IPS-18c (cell line): ENCODE data around the gene KHDRBS2.

ENCODE experiments used
- H3K4me3 ChIP-seq: 2 replicates; pipeline ENCODE4 v1.7.0; 2013; ENCODE audit warnings: low read depth, mild to moderate bottlenecking, low read length, moderate library complexity; ENCODE audit not compliant: insufficient read depth
- H3K9me3 ChIP-seq: one replicate; pipeline ENCODE4 v1.6.1; 2013; ENCODE audit warnings: mild to moderate bottlenecking, low read length, moderate library complexity; ENCODE audit not compliant: control insufficient read depth, insufficient read depth

Gene KHDRBS2

GRCh38 chr6:62236784-62237183, 49.2 kb downstream of the KHDRBS2 start:
- H3K4me3 ChIP-seq, result no peak overlapping the region
- H3K9me3 ChIP-seq, result no peaks in the 10 kb centered on the region

GRCh38 chr6:62229231-62229630, 56.8 kb downstream of the KHDRBS2 start:
- Histone ChIP-seq H3K4me3 (no peak overlapping the region), H3K9me3 (no peaks in the 10 kb centered on the region)

DNA sequence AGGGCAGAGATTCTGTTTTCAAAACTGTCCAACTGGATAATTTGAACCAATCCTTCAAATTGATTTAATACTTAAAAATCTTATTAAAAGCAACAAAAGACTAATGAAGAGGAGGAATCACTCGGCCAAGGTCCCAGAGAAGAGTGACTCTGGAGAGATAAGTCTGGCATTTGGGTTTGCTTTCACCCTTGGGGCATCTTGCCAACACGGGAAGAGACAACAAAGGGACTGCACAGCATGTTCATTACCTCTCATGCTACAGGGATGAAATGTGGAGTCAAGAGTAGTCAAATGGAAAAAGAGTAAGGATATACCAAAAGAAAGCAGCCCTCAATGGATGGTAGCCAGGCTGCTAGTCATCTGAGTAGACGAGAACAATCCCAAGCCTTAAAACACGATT, 68.2 kb downstream of the KHDRBS2 start:
- Histone ChIP-seq H3K9me3 (peaks cover 2% of the 10 kb centered on the region), H3K4me3 (no peak overlapping the region)

GRCh38 chr6:62202078-62202477, 83.9 kb downstream of the KHDRBS2 start:
- no peak overlapping the region for H3K4me3 ChIP-seq

GRCh38 chr6:62192593-62192992, 93.4 kb downstream of the KHDRBS2 start:
- Histone ChIP-seq H3K4me3 (no peak overlapping the region), H3K9me3 (no peaks in the 10 kb centered on the region)

More at GRCh38 chr6:62202078-62202477, 83.9 kb downstream of the KHDRBS2 start:
- H3K9me3 ChIP-seq, result no peaks in the 10 kb centered on the region

DNA sequence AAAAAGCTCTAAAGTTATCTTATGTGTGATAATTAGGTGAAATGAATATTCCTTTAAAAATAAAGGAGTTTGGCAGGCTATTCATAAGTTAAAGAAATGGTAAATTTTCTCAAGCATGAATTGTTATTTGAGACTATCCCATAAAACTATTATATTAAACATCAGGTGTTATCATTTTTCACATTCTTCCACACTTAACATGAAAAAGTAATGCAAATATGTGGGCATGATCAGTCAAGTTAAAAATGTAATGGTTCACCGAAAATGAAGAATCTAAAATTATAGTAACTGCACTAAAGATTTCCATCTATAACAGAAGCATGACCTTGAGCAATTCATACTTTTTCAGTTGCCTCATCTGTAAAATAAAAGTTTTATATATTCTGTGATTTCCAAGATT, 110.8 kb downstream of the KHDRBS2 start:
- Histone ChIP-seq H3K4me3 (no peak overlapping the region), H3K9me3 (no peaks in the 10 kb centered on the region)

DNA sequence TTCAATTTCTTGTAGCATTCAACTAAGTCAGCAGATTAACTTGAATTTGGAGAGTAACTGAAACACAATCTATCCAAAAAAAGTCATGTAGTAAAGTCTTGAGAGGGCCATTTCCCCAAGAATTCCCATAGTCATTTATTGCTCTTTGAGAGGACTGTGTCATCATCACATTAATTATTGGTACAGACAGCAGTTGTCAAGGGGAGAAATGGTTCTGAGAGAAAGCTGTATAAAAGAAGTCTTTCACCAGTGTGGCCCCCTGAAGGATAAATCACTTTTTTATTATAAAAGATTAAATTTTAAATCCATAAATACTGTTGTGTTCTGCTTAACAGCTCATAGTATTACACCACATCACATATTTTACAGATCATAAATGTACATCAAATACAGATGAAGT, 111.5 kb downstream of the KHDRBS2 start:
- H3K4me3 ChIP-seq, result no peak overlapping the region
- no peaks in the 10 kb centered on the region for H3K9me3 ChIP-seq

GRCh38 chr6:62167736-62168135, 118.3 kb downstream of the KHDRBS2 start:
- Histone ChIP-seq H3K9me3 (no peaks in the 10 kb centered on the region), H3K4me3 (no peak overlapping the region)

- no peaks in the 10 kb centered on the region for H3K9me3 ChIP-seq
- H3K4me3 ChIP-seq, result no peak overlapping the region
These were observed 123.2 kb downstream of the KHDRBS2 start for GRCh38 chr6:62162858-62163257.

DNA sequence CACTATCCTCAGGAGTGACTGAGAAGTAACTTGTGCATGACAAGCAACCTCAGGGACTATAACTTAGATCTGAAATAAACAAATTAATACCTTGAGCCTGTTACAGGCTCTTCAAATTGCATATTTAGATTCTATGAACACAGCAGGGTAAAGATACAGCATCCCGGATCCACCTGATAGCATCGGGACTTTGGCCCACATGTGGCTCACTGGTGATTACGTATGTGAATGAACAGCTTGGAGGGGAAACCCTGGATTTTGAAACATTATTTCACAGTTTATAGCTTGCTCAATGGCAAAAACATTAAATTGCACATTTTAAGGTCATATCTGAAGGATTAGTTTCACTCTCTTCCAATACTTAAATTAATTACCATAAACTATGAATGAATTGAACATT, 133.2 kb downstream of the KHDRBS2 start:
- Histone ChIP-seq H3K4me3 (no peak overlapping the region), H3K9me3 (no peaks in the 10 kb centered on the region)

- H3K4me3 ChIP-seq, result no peak overlapping the region
- no peaks in the 10 kb centered on the region for H3K9me3 ChIP-seq
These were observed 135.9 kb downstream of the KHDRBS2 start for GRCh38 chr6:62150048-62150663.

DNA sequence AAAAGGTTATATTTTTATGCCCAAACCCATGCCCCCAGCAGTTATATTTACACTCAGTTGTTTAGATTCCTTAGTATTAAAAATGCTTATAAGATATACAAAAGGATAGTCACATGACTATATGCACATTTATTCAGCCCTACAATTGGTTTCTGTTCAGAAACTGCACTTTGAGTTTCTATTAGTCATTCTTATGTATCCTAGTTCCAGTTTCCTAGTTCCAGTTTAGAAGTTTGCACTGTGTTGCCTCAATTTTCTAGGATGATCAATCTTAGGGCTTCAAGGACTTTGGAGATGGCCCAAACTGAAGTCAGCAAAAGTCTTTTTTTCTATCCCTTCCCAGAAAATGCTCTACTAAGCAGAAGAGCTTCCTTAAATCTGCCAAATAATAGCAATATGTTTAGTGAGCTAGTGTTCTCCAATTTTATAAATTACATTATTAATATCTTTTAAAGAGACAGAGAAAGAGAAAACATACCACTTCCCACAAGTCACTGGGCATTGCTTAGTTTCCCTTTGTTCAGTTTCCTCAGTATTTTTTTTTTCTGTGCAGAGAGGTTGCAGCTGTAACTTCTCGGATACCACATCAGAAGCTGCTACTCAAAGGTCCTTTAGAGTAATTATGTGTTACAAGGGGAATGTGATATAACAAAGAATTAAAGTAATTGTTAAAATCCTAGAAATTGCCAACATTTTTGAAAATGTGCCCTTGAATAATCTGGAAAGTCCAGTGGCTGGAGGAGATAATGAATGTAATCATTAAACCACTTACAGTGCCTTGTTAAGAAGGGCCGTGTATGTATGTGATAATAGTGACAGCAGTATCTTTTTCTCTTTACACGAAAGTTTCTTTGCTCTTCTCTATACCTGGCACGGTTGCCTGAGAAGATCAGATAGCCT, 138.8 kb downstream of the KHDRBS2 start:
- Histone ChIP-seq H3K4me3 (no peak overlapping the region), H3K9me3 (no peaks in the 10 kb centered on the region)

DNA sequence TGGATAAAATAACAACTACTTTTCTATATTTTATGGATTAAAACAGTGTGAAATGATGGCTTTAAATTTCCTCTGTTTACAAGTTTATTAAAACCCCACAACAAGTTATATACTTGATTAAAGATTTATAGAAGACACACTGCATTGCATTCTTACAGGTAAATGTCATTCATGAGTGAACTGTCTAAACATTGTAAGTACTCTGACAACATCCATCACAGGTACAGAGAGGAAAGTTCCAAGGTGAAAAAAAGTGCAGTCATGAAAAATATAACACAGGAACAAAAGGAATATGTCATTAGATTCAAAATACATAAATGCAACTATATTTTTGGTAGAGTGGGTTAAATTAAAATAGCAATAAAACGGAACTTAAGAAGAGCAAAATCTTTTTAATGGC, 156.9 kb downstream of the KHDRBS2 start:
- Histone ChIP-seq H3K4me3 (no peak overlapping the region), H3K9me3 (no peaks in the 10 kb centered on the region)

GRCh38 chr6:62119401-62119800, 166.6 kb downstream of the KHDRBS2 start:
- Histone ChIP-seq H3K9me3 (peaks cover 5% of the 10 kb centered on the region), H3K4me3 (no peak overlapping the region)

GRCh38 chr6:62103186-62103859, 182.7 kb downstream of the KHDRBS2 start:
- no peak overlapping the region for H3K4me3 ChIP-seq
- no peaks in the 10 kb centered on the region for H3K9me3 ChIP-seq

DNA sequence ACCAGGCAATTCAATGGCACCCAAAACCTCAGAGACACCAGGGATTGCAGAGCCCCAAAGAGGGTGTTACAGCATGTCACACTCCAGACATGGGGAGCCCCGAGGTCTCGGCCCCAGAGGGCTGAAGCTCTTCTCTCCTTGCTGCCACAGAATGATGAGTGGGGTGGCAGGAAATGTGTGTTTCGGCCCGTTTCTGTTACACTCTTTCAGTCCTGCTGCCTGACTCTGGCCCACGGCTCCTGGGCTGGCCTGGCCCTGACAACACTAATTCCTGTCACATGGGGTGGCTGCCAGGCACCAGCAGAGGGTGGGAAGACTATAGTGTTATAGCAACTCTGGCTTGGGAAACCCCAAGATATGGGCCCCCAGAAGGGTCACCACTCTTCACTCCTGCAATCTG, 183.6 kb downstream of the KHDRBS2 start:
- Histone ChIP-seq H3K4me3 (no peak overlapping the region), H3K9me3 (no peaks in the 10 kb centered on the region)

- Histone ChIP-seq H3K9me3 (no peaks in the 10 kb centered on the region), H3K4me3 (no peak overlapping the region)
These were observed 195.4 kb downstream of the KHDRBS2 start for GRCh38 chr6:62090442-62091229.
